ENCODE measurements around the gene LINGO4.

- no peak for TF ChIP-seq CTCF (IDR thresholded peaks at IDR 0.05; ENCODE audit: borderline replicate concordance, extremely low read depth, low read length, poor library complexity, severe bottlenecking)
- no peak for TF ChIP-seq EZH2 (IDR thresholded peaks at IDR 0.05; ENCODE audit: borderline replicate concordance, low read depth, low read length, severe bottlenecking)
Measured at GRCh38 chr1:151840421-151840820, 35.2 kb upstream of the LINGO4 start.

Data from DND-41 (cell line).